DND-41 (cell line): ENCODE results near the gene ABCA2.

Experiments used
- ATAC-seq: fragments of 200-7000 bp; cut with Tn5 transposase; 3 replicates; pipeline ENCODE4 v1.9.1; 2021; ENCODE audit warnings: low read depth; ENCODE audit not compliant: insufficient read depth
- DNase-seq: peaks from one replicate; pipeline ENCODE4 v3.0.0-alpha.2; 2020
- H2AFZ ChIP-seq: 2 replicates; pipeline ENCODE4 v1.6.0; 2012; ENCODE audit warnings: low read depth, low read length
- H3K27ac ChIP-seq: 2 replicates; pipeline ENCODE4 v1.5.1; 2012; ENCODE audit warnings: low read length, inconsistent platforms
- H3K27me3 ChIP-seq: fragments of 200-600 bp; sonication (generic); 2 replicates; pipeline ENCODE4 v1.6.0; 2012; ENCODE audit warnings: low read length, mild to moderate bottlenecking, inconsistent platforms; ENCODE audit not compliant: insufficient read depth, poor library complexity
- H3K36me3 ChIP-seq: 2 replicates; pipeline ENCODE4 v1.5.1; 2012; ENCODE audit warnings: low read length, inconsistent platforms; ENCODE audit not compliant: insufficient read depth
- H3K4me1 ChIP-seq: 2 replicates; pipeline ENCODE4 v1.5.1; 2012; ENCODE audit warnings: mild to moderate bottlenecking, low read length; ENCODE audit not compliant: insufficient read depth
- H3K4me2 ChIP-seq: 2 replicates; pipeline ENCODE4 v1.6.0; 2012; ENCODE audit warnings: mild to moderate bottlenecking, moderate library complexity, low read length, inconsistent platforms; ENCODE audit not compliant: insufficient read depth
- H3K4me3 ChIP-seq, 2 experiments: fragments of 200-600 bp in 1 of 2; shearing (Covaris generic) in 1 of 2; 2 replicates each; pipeline ENCODE4 v1.5.1; 2012 to 2016; ENCODE audit warnings: inconsistent platforms in 2 of 2, low read length in 2 of 2, mild to moderate bottlenecking in 2 of 2, low read depth in 1 of 2, moderate library complexity in 1 of 2
- H3K79me2 ChIP-seq: 2 replicates; pipeline ENCODE4 v1.6.0; 2012; ENCODE audit warnings: low read length, inconsistent platforms; ENCODE audit not compliant: insufficient read depth
- H3K9ac ChIP-seq: 2 replicates; pipeline ENCODE4 v1.6.0; 2012; ENCODE audit warnings: low read depth, mild to moderate bottlenecking, inconsistent platforms, low read length, moderate library complexity
- H3K9me3 ChIP-seq: 2 replicates; pipeline ENCODE4 v1.5.1; 2012; ENCODE audit warnings: low read length, moderate library complexity, mild to moderate bottlenecking, inconsistent platforms; ENCODE audit not compliant: insufficient read depth, severe bottlenecking
- H4K20me1 ChIP-seq: 2 replicates; pipeline ENCODE4 v1.6.0; 2012; ENCODE audit warnings: low read length; ENCODE audit not compliant: insufficient read depth
- CTCF ChIP-seq: IDR thresholded peaks from 2 replicates; pipeline ENCODE4 v1.5.1; 2012; ENCODE audit warnings: borderline replicate concordance, low read length, moderate library complexity, mild to moderate bottlenecking; ENCODE audit not compliant: poor library complexity, severe bottlenecking; ENCODE audit errors: extremely low read depth
- EZH2 ChIP-seq: IDR thresholded peaks from 3 replicates; pipeline ENCODE4 v1.6.1; 2012; ENCODE audit warnings: borderline replicate concordance, low read depth, mild to moderate bottlenecking, moderate library complexity, low read length, inconsistent platforms; ENCODE audit not compliant: severe bottlenecking

ABCA2 gene

GRCh38 chr9:137075275-137075775, 47.3 kb upstream of the ABCA2 start:
- TF ChIP-seq EZH2, result no peak
- TF ChIP-seq CTCF, result no peak
- H3K36me3 ChIP-seq, result no peaks in the 10 kb centered on the region
- H3K9ac ChIP-seq, result no peak overlapping the region
- peaks cover 11% of the 10 kb centered on the region for H3K4me1 ChIP-seq
- no peak for DNase-seq
- peaks cover 3% of the 10 kb centered on the region; the same call in 1 of the 2 replicates for H3K79me2 ChIP-seq
- H3K9me3 ChIP-seq, result no peaks in the 10 kb centered on the region
- H3K27me3 ChIP-seq, result no peaks in the 10 kb centered on the region
- no peak overlapping the region for H2AFZ ChIP-seq
- no peaks in the 10 kb centered on the region for H4K20me1 ChIP-seq
- no peak overlapping the region for H3K27ac ChIP-seq
- ATAC-seq, result no peak
- no peak overlapping the region for H3K4me3 ChIP-seq
- no peak overlapping the region for H3K4me2 ChIP-seq

GRCh38 chr9:137074657-137075274, 46.7 kb upstream of the ABCA2 start:
- DNase-seq, result no peak

GRCh38 chr9:137073992-137074399, 46.0 kb upstream of the ABCA2 start:
- Histone ChIP-seq H2AFZ (no peak overlapping the region), H4K20me1 (peaks cover 8% of the 10 kb centered on the region), H3K36me3 (no peaks in the 10 kb centered on the region), H3K9me3 (no peaks in the 10 kb centered on the region), H3K4me3 (no peak overlapping the region), H3K9ac (no peak overlapping the region), H3K27ac (no peak overlapping the region), H3K79me2 (peaks cover 11% of the 10 kb centered on the region), H3K4me1 (peaks cover 22% of the 10 kb centered on the region), H3K27me3 (no peaks in the 10 kb centered on the region), H3K4me2 (no peak overlapping the region)
- TF ChIP-seq EZH2, result no peak
- no peak for TF ChIP-seq CTCF
- DNase-seq (no peak), ATAC-seq (no peak)

More at GRCh38 chr9:137074657-137075274, 46.7 kb upstream of the ABCA2 start:
- no peaks in the 10 kb centered on the region for H3K27me3 ChIP-seq
- no peak overlapping the region for H3K4me3 ChIP-seq
- no peak overlapping the region for H3K9ac ChIP-seq
- TF ChIP-seq CTCF, result no peak
- no peak for TF ChIP-seq EZH2
- no peak overlapping the region for H2AFZ ChIP-seq
- H3K36me3 ChIP-seq, result no peaks in the 10 kb centered on the region
- H3K27ac ChIP-seq, result no peak overlapping the region
- no peak for ATAC-seq
- H3K79me2 ChIP-seq, result peaks cover 3% of the 10 kb centered on the region; the same call in 1 of the 2 replicates
- H3K9me3 ChIP-seq, result no peaks in the 10 kb centered on the region
- peaks cover 14% of the 10 kb centered on the region for H3K4me1 ChIP-seq
- H4K20me1 ChIP-seq, result no peaks in the 10 kb centered on the region
- H3K4me2 ChIP-seq, result no peak overlapping the region
